H9 (cell line): ENCODE measurements around the gene PRR5L. TPM values are rescaled to one million over a fixed set of nuclear protein-coding genes. Genes with fewer than 3 reads are reported as not detected.

Experiments used
- DNase-seq: peaks from one replicate; pipeline ENCODE4 v3.0.0-alpha.2; 2017
- H2AFZ ChIP-seq: one replicate; pipeline ENCODE4 v1.6.1; 2013; ENCODE audit warnings: mild to moderate bottlenecking, low read length, control low read depth, moderate library complexity
- H2AK5ac ChIP-seq: 2 replicates; pipeline ENCODE4 v1.6.1; 2013; ENCODE audit warnings: low read length, control low read depth, mixed read lengths; ENCODE audit not compliant: insufficient read length
- H2BK120ac ChIP-seq: one replicate; pipeline ENCODE4 v1.6.1; 2013; ENCODE audit warnings: low read depth, mild to moderate bottlenecking, low read length, control low read depth, inconsistent platforms; ENCODE audit not compliant: poor library complexity, severe bottlenecking
- H2BK12ac ChIP-seq: 2 replicates; pipeline ENCODE4 v1.6.1; 2013; ENCODE audit warnings: low read length, control low read depth, mixed read lengths, low read depth; ENCODE audit not compliant: insufficient read length
- H2BK15ac ChIP-seq: 2 replicates; pipeline ENCODE4 v1.6.1; 2013; ENCODE audit warnings: low read depth, low read length, control low read depth
- H2BK20ac ChIP-seq: one replicate; pipeline ENCODE4 v1.6.1; 2013; ENCODE audit warnings: low read depth, mild to moderate bottlenecking, low read length, control low read depth, inconsistent platforms; ENCODE audit not compliant: poor library complexity, severe bottlenecking
- H2BK5ac ChIP-seq: 2 replicates; pipeline ENCODE4 v1.6.1; 2013; ENCODE audit warnings: low read length, control low read depth, mixed read lengths; ENCODE audit not compliant: insufficient read length
- H3K14ac ChIP-seq: 2 replicates; pipeline ENCODE4 v1.6.1; 2013; ENCODE audit warnings: low read length, control low read depth; ENCODE audit not compliant: insufficient read depth
- H3K18ac ChIP-seq: 2 replicates; pipeline ENCODE4 v1.6.1; 2013; ENCODE audit warnings: low read depth, mild to moderate bottlenecking, mixed read lengths, low read length, control low read depth; ENCODE audit not compliant: insufficient read length
- H3K23ac ChIP-seq: 2 replicates; pipeline ENCODE4 v1.6.1; 2013; ENCODE audit warnings: low read length, control low read depth, mixed read lengths, low read depth; ENCODE audit not compliant: insufficient read length
- H3K23me2 ChIP-seq: 2 replicates; pipeline ENCODE4 v1.6.1; 2013; ENCODE audit warnings: low read depth, mild to moderate bottlenecking, mixed read lengths, low read length, control low read depth; ENCODE audit not compliant: insufficient read length, poor library complexity, severe bottlenecking
- H3K27ac ChIP-seq: 2 replicates; pipeline ENCODE4 v1.5.1; 2013; ENCODE audit warnings: low read length, control low read depth, mixed read lengths, low read depth; ENCODE audit not compliant: insufficient read length
- H3K27me3 ChIP-seq: 2 replicates; pipeline ENCODE4 v1.6.1; 2013; ENCODE audit warnings: low read length, control low read depth, inconsistent platforms; ENCODE audit not compliant: insufficient read depth
- H3K4ac ChIP-seq: 2 replicates; pipeline ENCODE4 v1.6.1; 2013; ENCODE audit warnings: low read depth, mild to moderate bottlenecking, control low read depth, inconsistent platforms, low read length, moderate library complexity
- H3K4me1 ChIP-seq: 2 replicates; pipeline ENCODE4 v1.6.1; 2013; ENCODE audit warnings: low read length, control low read depth, inconsistent platforms; ENCODE audit not compliant: insufficient read depth
- H3K4me2 ChIP-seq: 2 replicates; pipeline ENCODE4 v1.6.1; 2013; ENCODE audit warnings: low read length, control low read depth, mixed read lengths; ENCODE audit not compliant: insufficient read length, insufficient read depth
- H3K56ac ChIP-seq: 2 replicates; pipeline ENCODE4 v1.6.1; 2013; ENCODE audit warnings: low read depth, mild to moderate bottlenecking, mixed read lengths, low read length, control low read depth; ENCODE audit not compliant: insufficient read length
- H3K79me1 ChIP-seq: 2 replicates; pipeline ENCODE4 v1.6.1; 2013; ENCODE audit warnings: low read depth, mild to moderate bottlenecking, moderate library complexity, low read length, control low read depth, inconsistent platforms; ENCODE audit not compliant: insufficient read depth, poor library complexity, severe bottlenecking
- H3K79me2 ChIP-seq: 2 replicates; pipeline ENCODE4 v1.6.1; 2013; ENCODE audit warnings: low read length, control low read depth, inconsistent platforms; ENCODE audit not compliant: insufficient read depth
- H3K9ac ChIP-seq: 2 replicates; pipeline ENCODE4 v1.6.1; 2013; ENCODE audit warnings: low read length, control low read depth, mixed read lengths; ENCODE audit not compliant: insufficient read length; ENCODE audit errors: extremely low read depth
- H3K9me3 ChIP-seq: one replicate; pipeline ENCODE4 v1.6.1; 2013; ENCODE audit warnings: low read depth, low read length, inconsistent platforms; ENCODE audit not compliant: control insufficient read depth
- H3T11ph ChIP-seq: one replicate; pipeline ENCODE4 v1.6.1; 2013; ENCODE audit warnings: mild to moderate bottlenecking, low read length, control low read depth, inconsistent platforms
- H4K20me1 ChIP-seq: one replicate; pipeline ENCODE4 v1.6.1; 2013; ENCODE audit not compliant: control insufficient read depth, insufficient read length, insufficient read depth
- H4K5ac ChIP-seq: 2 replicates; pipeline ENCODE4 v1.6.1; 2013; ENCODE audit warnings: low read depth, mild to moderate bottlenecking, mixed read lengths, low read length, control low read depth; ENCODE audit not compliant: insufficient read length
- H4K8ac ChIP-seq: replicated peaks from 2 replicates; pipeline ENCODE4 v1.6.1; 2013; ENCODE audit warnings: low read length, control low read depth, mixed read lengths, low read depth; ENCODE audit not compliant: insufficient read length
- H4K91ac ChIP-seq: 2 replicates; pipeline ENCODE4 v1.6.1; 2013; ENCODE audit warnings: low read depth, mild to moderate bottlenecking, moderate library complexity, mixed read lengths, low read length, control low read depth; ENCODE audit not compliant: insufficient read length
- H3K27ac Mint-ChIP-seq, 3 experiments: 2 replicates in 2 of 3; 3 replicates in 1 of 3; pipeline ENCODE4 v1.8.0; 2020 to 2021; ENCODE audit warnings: mixed read lengths in 3 of 3, mild to moderate bottlenecking in 1 of 3, moderate library complexity in 1 of 3
- H3K27me3 Mint-ChIP-seq: 2 replicates; pipeline ENCODE4 v1.8.0; 2021; ENCODE audit warnings: low read depth, mild to moderate bottlenecking, moderate library complexity, mixed read lengths
- H3K36me3 Mint-ChIP-seq, 3 experiments: 2 replicates in 2 of 3; 3 replicates in 1 of 3; pipeline ENCODE4 v1.8.0; 2020 to 2021; ENCODE audit warnings: low read depth in 3 of 3, mixed read lengths in 3 of 3; ENCODE audit not compliant: insufficient read depth in 1 of 3
- H3K4me1 Mint-ChIP-seq, 2 experiments: 2 replicates each; pipeline ENCODE4 v1.8.0; 2020; ENCODE audit warnings: mixed read lengths in 2 of 2
- H3K4me3 Mint-ChIP-seq, 2 experiments: 2 replicates in 1 of 2; 3 replicates in 1 of 2; pipeline ENCODE4 v1.8.0; 2020 to 2021; ENCODE audit warnings: mild to moderate bottlenecking in 2 of 2, mixed read lengths in 2 of 2, moderate library complexity in 1 of 2
- H3K9me3 Mint-ChIP-seq, 2 experiments: 2 replicates in 1 of 2; 3 replicates in 1 of 2; pipeline ENCODE4 v1.8.0; 2020; ENCODE audit warnings: mild to moderate bottlenecking in 2 of 2, mixed read lengths in 2 of 2, moderate library complexity in 1 of 2
- CTCF ChIP-seq: fragments of 200-600 bp; sonication (generic); conservative IDR thresholded peaks from 3 replicates; pipeline ENCODE4 v1.8.0; 2021; ENCODE audit warnings: antibody characterized with exemption, mild to moderate bottlenecking
- WGBS: extraction: QIAGEN DNeasy Blood & Tissue Kit; methylation state at CpG from one replicate; pipeline ENCODE4 v1.1.7; 2013; ENCODE audit warnings: missing lambda C conversion rate, low lambda C conversion rate, mixed read lengths; ENCODE audit not compliant: insufficient read length; ENCODE audit errors: extremely low coverage; 5-methylcytosine and 5-hydroxymethylcytosine counted together
- total RNA-seq: library from RNA; stranded (reverse); gene quantifications from 2 replicates; pipeline ENCODE4 v1.2.1, GENCODE V29; 2021

The PRR5L gene
- total RNA-seq, 1 experiment from 2014 or later, result 5.6 TPM

- Mint-ChIP-seq H3K4me1 (peaks cover 37 to 40% of the 10 kb centered on the region in 2 experiments), H3K27me3 (no peaks in the 10 kb centered on the region; the same call in 1 of the 2 replicates), H3K27ac (peak overlapping the region in 1 of 3 experiments; percentile 33; a peak in 1 of 7 replicates), H3K36me3 (no peaks in the 10 kb centered on the region), H3K9me3 (no peaks in the 10 kb centered on the region), H3K4me3 (no peak overlapping the region)
- Histone ChIP-seq H4K5ac (no peak overlapping the region), H3K27me3 (no peaks in the 10 kb centered on the region), H2BK20ac (no peak overlapping the region), H2BK5ac (no peak overlapping the region), H4K8ac (no peak overlapping the region), H2AFZ (no peak overlapping the region), H3K9ac (no peak overlapping the region), H3K18ac (no peak overlapping the region), H3K56ac (no peak overlapping the region), H2BK15ac (no peak overlapping the region), H3K14ac (no peak overlapping the region), H3T11ph (no peak overlapping the region), H4K20me1 (no peaks in the 10 kb centered on the region), H2AK5ac (no peak overlapping the region), H3K4me2 (no peak overlapping the region), H3K79me2 (no peaks in the 10 kb centered on the region), H3K23ac (no peak overlapping the region), H3K4ac (no peak overlapping the region), H3K23me2 (no peaks in the 10 kb centered on the region), H3K9me3 (no peaks in the 10 kb centered on the region), H2BK120ac (no peak overlapping the region), H4K91ac (no peak overlapping the region), H2BK12ac (no peak overlapping the region), H3K27ac (no peak overlapping the region), H3K4me1 (no peaks in the 10 kb centered on the region; the same call in 1 of the 2 replicates), H3K79me1 (no peaks in the 10 kb centered on the region)
- WGBS, result no CpG with 5 or more reads among the region's 8 CpGs
- DNase-seq, result no peak
- no peak; the same call in 2 of the 3 replicates for TF ChIP-seq CTCF
Measured at GRCh38 chr11:36458129-36458915, 162.2 kb downstream of the PRR5L start.
